GM19468 (cell line): ENCODE measurements around the gene RNF175.
"Not testable (repeated sequence)": the region's sequence is repeated elsewhere in the genome, so short reads cannot be mapped to it uniquely, and the experiment has no call there.

Source experiments
- ATAC-seq: cut with Tn5 transposase; IDR thresholded peaks from one replicate; pipeline ENCODE4 v1.9.1; 2021; ENCODE audit warnings: mild to moderate bottlenecking, moderate library complexity, moderate number of reproducible peaks; ENCODE audit not compliant: unreplicated experiment; ENCODE audit errors: extremely low read depth

The RNF175 gene

DNA sequence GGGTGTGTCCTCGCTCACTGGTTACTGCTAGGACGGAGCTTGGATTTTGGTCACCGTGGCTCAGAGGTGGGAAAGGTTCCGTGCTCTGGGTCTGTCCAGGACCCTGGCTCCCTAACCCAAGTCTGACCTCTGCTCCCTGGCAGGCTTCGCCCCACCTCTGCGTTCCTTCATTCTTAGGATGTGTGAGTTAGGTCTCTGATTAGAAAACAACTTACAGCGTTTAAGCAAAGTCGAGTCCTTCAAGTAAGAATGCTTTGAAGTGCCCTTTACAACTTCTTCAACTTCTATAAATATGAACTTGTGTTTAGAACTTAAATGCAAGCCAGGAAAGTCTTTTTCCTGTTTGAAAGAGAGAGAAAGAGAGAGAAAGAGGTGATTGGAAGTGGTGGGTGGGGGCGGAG is 74.9 kb downstream of the RNF175 start:
- no peak for ATAC-seq

DNA sequence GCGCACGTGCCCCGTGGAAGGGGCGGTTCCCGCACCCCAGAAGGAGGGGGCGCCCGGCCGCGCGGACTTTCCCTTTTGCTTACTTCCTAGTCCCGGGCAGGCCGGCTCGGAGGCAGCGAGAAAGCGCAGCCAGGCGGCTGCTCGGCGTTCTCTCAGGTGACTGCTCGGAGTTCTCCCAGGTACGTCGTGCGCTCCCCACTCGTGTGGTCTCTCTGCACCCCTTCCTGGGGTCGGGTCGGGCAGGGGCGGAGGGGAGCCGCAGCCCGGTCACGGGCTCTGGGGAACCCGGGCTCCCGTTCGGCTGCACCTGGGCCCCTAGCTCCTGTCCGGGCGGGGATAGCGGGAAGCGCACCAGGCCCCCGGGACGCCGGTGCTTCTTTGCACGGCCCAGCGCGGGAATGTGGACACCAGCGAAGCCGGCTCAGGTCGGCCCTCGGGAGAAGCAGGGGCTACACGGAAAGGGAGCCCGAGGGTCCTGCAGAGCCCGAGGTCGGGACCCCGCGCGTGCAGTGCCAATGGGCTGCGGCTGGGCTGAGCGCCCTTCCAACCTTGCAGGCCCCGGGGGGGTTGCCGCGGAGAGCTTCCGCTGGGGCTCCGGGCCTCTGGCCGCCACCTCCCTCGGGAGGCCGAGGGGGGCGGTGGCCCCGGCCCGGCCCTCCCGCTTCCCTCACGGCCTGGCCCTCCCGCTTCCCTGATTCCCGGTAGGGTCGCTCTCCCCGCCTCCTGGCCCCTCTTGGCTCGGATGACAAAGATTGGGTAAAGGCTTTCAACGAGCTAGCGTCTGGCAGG is 75.4 kb downstream of the RNF175 start, which contains the start of gene TLR2:
TLR2 (plus strand) TSS at position 99 of the 789 bp plus-strand sequence. CDS start 18,628 bp downstream, outside the sequence.
- ATAC-seq: peak; percentile 51

DNA sequence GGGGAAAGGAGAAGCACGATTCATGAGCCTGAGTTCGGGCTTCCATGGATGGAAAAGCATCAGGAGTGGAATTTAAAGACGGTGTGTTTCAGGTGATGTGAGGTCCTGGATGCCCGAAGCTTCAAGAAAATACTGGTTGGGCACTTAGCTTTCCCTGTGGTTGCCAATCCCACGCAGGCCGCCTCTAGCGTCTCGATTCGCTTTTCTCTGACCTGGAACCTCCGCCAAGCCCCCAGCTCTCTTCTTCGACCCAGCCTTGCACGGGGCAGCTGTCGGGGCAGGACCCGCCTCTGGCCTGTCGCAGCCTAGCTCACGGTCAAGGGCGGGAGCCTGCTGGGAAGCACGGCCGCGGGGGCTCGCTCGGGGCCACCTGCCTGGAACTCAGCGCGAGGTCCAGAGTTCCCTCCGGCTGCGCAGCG is 76.1 kb downstream of the RNF175 start:
- ATAC-seq: no peak

DNA sequence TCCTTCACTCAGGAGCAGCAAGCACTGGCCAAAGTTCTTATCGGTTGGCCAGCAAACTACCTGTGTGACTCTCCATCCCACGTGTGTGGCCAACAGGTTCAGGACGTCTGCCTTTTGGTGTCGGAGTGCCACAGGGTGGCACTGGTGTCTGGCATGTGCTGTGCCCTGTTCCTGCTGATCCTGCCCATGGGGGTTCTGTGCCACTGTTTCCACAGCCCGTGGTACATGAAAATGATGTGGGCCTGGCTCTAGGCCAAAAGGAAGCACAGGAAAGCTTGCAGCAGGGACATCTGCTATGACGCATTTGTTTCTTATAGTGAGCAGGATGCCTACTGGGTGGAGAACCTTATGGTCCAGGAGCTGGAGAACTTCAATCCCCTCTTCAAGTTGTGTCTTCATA is 80.3 kb downstream of the RNF175 start:
- ATAC-seq: no peak

DNA sequence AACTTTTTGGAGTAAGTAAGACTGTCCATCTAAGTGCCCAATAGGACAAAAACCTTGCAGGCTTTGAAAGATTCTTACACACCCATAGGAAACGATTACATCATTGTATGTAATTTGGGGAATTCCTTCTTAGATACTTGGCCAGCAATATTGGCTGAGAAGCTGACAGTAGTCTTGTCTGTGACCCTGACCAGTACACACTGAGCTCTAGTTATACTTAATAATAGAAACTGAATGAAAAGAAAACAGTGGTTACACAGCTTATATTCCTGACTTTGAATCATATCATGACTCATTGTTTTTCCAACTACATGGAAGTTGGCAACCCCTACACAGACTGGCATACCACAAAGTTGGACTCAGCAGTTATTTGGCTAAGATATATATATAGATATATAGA is 82.8 kb downstream of the RNF175 start:
- no peak for ATAC-seq

DNA sequence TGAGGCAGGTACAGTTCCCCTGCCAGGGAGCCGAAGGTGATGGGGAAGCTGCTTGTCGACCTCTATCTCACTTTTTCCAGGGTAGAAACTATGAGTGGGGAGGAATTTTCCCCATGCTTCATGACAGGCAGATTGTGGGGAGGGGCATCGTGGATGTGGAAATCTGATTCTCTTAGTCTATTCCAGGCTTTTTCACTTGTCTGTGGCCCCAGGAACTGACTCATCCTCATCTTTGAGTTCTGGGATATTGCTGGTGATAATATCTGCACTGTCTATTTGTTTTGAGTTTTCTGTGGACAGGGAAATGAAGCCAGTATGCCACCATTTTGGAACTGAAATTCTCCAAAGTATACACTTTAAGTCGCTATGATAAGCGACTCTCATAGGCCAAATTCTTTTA is 83.3 kb downstream of the RNF175 start:
- no peak for ATAC-seq

DNA sequence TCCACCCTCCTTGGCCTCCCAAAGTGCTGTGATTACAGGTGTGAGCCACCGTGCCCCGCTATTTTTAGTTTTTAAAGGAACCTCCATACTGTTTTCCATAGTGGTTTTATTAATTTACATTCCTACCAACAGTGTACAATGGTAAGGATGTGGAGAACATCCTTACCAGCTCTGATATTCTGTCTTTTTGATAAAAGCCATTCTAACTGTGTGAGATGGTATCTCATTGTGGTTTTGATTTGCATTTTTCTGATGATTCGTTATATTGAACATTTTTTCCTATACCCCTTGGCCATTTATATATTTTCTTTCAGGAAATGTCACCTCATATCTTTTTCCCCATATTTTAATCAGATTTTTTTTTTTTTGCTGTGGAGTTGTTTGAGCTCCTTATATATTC is 90.0 kb downstream of the RNF175 start:
- no peak for ATAC-seq

DNA sequence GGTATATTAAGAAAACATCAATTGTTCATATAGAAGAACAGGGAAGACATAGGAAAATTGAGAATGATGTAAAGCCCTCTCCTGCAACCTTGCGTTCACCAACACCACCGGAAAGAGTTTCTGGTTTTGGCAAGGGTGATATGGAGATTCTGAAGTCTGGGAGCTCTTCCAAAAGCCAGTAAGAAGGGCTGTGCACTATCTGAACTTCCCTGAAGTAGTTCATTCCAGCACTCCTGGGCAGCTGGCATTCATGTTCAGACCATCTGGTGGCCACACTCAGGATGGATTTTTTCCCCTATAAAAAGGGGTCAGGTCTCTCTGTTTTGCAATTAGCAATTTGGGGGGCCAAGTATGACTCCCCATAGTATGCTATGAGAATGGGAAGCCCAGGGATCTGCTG is 91.2 kb downstream of the RNF175 start:
- no peak for ATAC-seq

DNA sequence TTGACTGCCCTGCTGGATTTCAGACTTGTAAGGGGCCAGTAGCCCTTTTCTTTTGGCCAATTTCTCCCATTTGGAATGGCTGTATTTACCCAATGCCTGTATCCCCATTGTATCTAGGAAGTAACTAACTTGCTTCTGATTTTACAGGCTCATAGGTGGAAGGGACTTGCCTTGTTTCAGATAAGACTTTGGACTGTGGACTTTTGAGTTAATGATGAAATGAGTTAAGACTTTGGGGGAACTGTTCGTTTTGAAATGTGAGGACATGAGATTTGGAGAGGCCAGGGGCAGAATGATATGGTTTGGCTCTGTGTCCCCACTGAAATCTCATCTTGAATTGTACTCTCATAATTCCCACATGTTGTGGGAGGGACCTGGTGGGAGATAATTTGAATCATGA is 93.3 kb downstream of the RNF175 start:
- not testable (repeated sequence) for ATAC-seq

DNA sequence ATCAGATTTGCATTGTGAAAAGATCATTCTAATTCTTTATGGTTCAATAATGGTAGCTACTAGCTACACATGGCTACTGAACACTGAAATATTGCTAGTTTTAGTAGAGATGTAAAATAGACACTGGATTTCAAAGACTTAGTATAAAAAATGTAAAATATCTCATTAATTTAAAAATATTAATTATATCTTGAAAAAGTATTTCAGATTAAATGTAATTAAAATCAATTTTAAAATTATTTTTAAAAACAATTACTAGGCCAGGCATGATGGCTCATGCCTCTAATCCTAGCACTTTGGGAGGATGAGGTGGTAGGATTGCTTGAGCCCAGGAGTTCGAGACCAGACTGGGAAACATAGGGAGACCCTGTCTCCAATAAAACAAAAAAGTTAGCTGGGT is 96.2 kb downstream of the RNF175 start:
- ATAC-seq: no peak

DNA sequence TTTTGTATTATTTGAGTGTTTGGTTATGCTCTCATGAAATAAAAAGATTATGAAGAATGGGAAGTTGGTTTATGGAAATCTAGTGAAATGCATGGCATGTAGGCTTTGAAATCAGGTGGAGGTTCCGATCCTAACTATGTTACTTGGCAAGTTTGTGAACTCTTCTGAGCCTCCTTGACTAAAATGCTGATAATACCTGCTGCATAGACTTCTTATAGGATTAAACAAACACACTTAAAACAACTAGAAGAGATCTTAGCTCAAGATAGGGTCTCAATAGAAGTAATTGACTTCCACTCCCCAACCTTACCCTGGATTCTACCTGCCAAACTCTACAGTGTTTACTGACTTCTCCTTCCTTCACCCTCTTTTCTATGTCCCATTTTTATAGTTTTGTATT is 97.9 kb downstream of the RNF175 start:
- no peak for ATAC-seq

DNA sequence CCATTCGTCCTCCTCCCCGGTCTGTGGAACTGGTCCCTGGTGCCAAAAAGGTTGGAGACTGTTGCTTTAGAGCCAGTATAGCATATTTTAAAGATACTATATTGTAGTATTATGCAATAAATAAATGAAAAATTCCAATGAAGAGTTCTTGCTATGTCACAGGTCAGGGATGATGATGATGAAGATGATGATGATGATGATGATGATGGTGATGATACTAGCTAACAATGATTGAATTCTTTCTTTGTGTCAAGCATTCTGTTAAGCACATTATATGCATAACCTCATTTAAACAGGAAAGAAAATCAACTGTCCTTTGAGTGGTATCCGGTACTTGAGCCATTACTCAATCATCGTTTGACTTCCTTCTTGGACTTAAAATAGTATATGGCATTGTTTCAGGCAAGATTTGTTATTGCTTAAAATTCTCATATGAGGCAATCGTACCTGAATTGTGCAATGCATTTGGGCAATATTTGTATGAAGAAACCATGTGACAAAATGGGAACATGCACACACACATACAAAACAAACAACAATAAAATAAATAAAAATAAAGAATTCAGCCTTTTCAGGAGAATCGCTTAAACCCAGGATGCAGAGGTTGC is 98.5 kb downstream of the RNF175 start:
- no peak for ATAC-seq
